Right atrium auricular region (tissue), 2 donors: Measurements from ENCODE around the gene TANK. TPM values are rescaled to one million over a fixed set of nuclear protein-coding genes. Genes with fewer than 3 reads are reported as not detected.

Experiments
- DNase-seq: peaks from one replicate; pipeline ENCODE4 v3.0.0-alpha.2; 2019; ENCODE audit warnings: low spot score
- H3K27ac ChIP-seq, 2 donors: fragments of 200-600 bp; sonication (generic); 1 replicate in 1 of 2; 2 replicates in 1 of 2; pipeline ENCODE4 v1.5.1; 2016 to 2019
- H3K27me3 ChIP-seq, 2 donors: fragments of 200-600 bp; sonication (generic); one replicate each; pipeline versions ENCODE4 v1.5.1 to v1.6.0; 2017 to 2019
- H3K36me3 ChIP-seq: fragments of 200-600 bp; sonication (generic); one replicate; pipeline ENCODE4 v1.5.1; 2016
- H3K4me1 ChIP-seq, 2 donors: fragments of 200-600 bp; sonication (generic); one replicate each; pipeline versions ENCODE4 v1.5.1 to v1.6.0; 2017 to 2019
- H3K4me3 ChIP-seq, 2 donors: fragments of 200-600 bp; sonication (generic); 1 replicate in 1 of 2; 2 replicates in 1 of 2; pipeline ENCODE4 v1.5.1; 2017 to 2019; ENCODE audit warnings: mild to moderate bottlenecking in 1 of 2, moderate library complexity in 1 of 2
- H3K9me3 ChIP-seq, 2 donors: fragments of 200-600 bp; sonication (generic); one replicate each; pipeline ENCODE4 v1.5.1; 2019
- total RNA-seq, 2 donors: library from RNA; depleted of rRNA; stranded (reverse); fragments of >200 nt; gene quantifications; one replicate each; pipeline ENCODE4 v1.1.0, GENCODE V29; 2016
- TF ChIP-seq, protein P1 (sequence below), 2 donors: fragments of 200-600 bp; sonication (generic); IDR thresholded peaks; one replicate each; pipeline ENCODE4 v1.5.1; 2019; ENCODE audit warnings: antibody characterized with exemption in 2 of 2

TANK gene
- total RNA-seq, 2 donors from 2014 or later, result 40.2 to 50.9 TPM

DNA sequence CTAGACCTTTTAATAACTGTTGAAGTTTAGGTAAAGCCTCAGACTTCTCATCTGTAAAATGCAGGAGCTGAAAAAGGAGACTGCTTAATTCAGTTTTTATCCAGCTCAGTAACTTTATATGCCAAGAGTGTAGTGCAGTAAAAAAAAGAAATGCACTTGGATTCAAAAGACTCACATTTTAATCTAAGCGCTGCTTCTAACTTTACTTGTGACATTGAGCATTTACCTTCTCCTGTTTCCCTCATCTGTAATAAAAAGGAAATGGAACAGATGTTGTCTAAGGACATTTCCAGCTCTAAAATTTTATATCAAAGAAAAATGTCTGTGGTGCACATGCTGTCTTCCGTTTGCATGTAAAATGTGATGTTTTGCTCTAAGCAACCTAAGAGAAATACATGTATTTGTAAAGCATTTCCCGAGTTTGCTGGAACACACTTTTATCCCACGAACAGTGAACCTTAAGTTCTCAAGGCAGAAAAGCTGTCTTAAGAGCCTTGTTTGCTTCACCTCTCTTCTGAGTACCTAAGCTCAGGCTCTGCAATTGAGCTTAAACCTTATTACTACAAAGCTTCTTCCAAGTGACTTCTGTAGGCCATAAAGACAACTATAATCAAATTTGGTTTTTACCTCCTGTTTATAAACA, 24.2 kb upstream of the TANK start:
- DNase-seq, result no peak
- no peaks in the 10 kb centered on the region for H3K36me3 ChIP-seq
- no peak overlapping the region for H3K4me3 ChIP-seq
- TF ChIP-seq, protein P1, sequence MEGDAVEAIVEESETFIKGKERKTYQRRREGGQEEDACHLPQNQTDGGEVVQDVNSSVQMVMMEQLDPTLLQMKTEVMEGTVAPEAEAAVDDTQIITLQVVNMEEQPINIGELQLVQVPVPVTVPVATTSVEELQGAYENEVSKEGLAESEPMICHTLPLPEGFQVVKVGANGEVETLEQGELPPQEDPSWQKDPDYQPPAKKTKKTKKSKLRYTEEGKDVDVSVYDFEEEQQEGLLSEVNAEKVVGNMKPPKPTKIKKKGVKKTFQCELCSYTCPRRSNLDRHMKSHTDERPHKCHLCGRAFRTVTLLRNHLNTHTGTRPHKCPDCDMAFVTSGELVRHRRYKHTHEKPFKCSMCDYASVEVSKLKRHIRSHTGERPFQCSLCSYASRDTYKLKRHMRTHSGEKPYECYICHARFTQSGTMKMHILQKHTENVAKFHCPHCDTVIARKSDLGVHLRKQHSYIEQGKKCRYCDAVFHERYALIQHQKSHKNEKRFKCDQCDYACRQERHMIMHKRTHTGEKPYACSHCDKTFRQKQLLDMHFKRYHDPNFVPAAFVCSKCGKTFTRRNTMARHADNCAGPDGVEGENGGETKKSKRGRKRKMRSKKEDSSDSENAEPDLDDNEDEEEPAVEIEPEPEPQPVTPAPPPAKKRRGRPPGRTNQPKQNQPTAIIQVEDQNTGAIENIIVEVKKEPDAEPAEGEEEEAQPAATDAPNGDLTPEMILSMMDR (IDR thresholded peaks at IDR 0.05), result no peak
- H3K4me1 ChIP-seq, result peaks cover 0 to 23% of the 10 kb centered on the region in 2 donors
- H3K27ac ChIP-seq, result peak overlapping the region; percentile 52 to 63
- H3K27me3 ChIP-seq, result no peaks in the 10 kb centered on the region
- H3K9me3 ChIP-seq, result no peaks in the 10 kb centered on the region

DNA sequence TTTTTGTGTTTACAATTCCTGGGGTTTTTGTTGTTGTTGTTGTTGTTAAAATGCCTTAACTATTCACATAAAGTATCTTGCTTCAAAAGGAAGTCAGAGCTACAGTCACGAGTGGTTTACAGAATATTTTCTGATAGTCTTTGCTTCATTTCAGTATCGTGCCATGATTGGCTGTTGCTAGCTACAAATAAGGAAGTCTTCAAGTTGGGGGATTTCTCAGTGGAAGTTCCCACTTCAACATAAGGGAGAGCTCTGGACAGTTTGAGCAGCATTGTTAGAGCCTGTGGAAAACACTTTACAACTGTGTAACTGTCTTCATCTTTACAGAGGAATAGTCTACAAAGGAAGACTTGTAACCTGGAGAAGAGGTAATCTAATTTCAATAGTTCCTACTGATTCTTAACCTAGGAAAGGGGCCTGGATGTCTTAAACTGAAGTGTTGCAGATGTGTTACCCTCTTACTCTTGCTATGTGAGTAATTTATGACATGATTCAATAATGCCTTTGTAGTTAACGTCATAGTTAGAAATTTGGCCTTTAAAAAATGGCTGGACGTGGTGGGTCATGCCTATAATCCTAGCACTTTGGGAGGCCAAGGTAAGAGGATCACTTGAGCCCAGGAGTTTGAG, 23.4 kb upstream of the TANK start:
- TF ChIP-seq, protein P1 (IDR thresholded peaks at IDR 0.05), result no peak
- peak overlapping the region; percentile 52 to 63 for H3K27ac ChIP-seq
- H3K4me1 ChIP-seq, result peaks cover 0 to 23% of the 10 kb centered on the region in 2 donors
- H3K4me3 ChIP-seq, result peak overlapping the region; percentile 12
- no peaks in the 10 kb centered on the region for H3K27me3 ChIP-seq
- no peaks in the 10 kb centered on the region for H3K36me3 ChIP-seq
- H3K9me3 ChIP-seq, result no peaks in the 10 kb centered on the region
- no peak for DNase-seq

DNA sequence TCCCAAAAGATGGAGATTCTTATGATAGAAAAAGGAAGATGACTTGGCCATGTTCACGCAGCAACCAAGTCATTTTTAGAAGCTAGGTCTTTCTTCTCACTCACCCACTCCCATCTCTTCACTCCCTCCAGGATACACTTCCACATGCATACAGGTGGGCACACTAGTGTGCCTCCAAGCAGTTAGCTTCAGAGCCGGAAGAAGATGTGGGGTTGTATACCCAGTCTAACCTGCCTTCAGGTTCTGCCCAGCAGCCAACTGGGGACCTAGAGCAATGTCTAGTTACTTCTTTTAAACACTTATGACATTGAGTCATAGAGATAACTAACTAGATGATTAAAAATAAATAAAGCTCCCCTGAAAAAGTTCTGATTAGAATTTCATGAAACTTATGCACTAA, 21.8 kb upstream of the TANK start:
- H3K27me3 ChIP-seq, result no peaks in the 10 kb centered on the region
- H3K9me3 ChIP-seq, result no peaks in the 10 kb centered on the region
- no peak for DNase-seq
- H3K4me3 ChIP-seq, result peak overlapping the region in 1 of 2 donors; percentile 17
- H3K27ac ChIP-seq, result no peak overlapping the region
- TF ChIP-seq, protein P1 (IDR thresholded peaks at IDR 0.05), result no peak
- no peaks in the 10 kb centered on the region for H3K36me3 ChIP-seq
- peaks cover 0 to 23% of the 10 kb centered on the region in 2 donors for H3K4me1 ChIP-seq

DNA sequence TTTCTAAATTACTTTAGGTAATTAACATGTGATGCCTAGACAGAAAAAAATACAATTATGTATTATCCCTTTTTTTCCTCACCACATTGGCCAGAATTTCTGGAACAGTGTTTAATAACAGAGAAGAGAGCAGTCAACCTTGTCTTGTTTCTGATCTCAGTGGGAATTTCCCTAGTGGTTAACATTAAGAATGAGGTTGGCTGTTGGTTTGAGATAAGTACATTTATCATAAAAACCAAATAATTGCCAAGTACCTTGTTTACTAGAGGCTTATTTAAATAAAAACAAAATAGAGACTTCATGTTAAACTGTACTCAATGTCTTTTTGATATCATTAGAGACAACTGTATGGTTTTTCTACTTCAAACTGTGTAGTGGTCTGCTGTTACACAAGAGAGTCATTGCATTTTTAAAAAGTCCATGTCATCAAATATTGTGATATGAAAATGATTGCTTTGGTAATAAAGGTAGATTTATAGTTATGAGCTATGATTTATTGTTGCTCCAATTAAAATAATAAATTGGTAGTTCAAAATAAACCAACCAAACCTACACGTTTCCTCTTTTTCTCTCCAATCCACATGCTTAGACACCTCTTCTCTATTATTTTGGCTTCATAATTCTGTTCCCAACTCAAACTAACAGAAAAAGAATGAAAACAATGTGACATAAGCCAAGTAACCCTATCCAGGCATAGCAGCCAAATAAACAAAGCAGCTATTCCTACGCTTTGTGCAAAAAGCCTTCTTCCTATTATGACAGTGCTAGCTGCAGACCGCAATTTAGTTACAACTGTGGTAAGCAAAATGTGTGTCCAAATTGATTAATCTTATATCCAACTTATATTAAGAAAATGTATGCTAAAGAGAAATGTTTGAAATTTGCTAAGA, 20.9 kb upstream of the TANK start:
- TF ChIP-seq, protein P1 (IDR thresholded peaks at IDR 0.05), result no peak
- H3K9me3 ChIP-seq, result no peaks in the 10 kb centered on the region
- H3K4me1 ChIP-seq, result peaks cover 0 to 22% of the 10 kb centered on the region in 2 donors
- H3K27me3 ChIP-seq, result no peaks in the 10 kb centered on the region
- no peaks in the 10 kb centered on the region for H3K36me3 ChIP-seq
- no peak overlapping the region for H3K27ac ChIP-seq
- DNase-seq, result no peak
- H3K4me3 ChIP-seq, result peak overlapping the region; percentile 3

DNA sequence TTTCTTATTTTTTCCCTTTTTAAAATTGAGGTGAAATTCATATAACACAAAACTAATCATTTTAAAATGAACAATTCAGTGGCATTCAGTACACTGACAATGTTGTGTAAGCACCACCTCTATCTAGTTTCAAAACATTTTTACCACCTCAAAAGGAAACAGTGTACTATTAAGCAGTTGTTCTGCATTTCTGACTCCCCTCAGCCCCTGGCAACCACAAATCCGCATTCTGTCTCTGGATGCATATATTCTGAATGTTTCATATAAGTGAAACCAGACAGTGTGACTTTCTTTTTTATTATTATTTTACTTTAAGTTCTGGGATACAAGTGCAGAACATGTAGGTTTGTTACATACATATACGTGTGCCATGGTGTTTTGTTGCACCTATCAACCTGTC, 19.2 kb upstream of the TANK start:
- Histone ChIP-seq H3K4me1 (peaks cover 0 to 7% of the 10 kb centered on the region in 2 donors), H3K4me3 (no peak overlapping the region), H3K9me3 (no peaks in the 10 kb centered on the region), H3K27me3 (no peaks in the 10 kb centered on the region), H3K36me3 (no peaks in the 10 kb centered on the region), H3K27ac (no peak overlapping the region)
- no peak for DNase-seq
- TF ChIP-seq, protein P1 (IDR thresholded peaks at IDR 0.05), result no peak
